Measurements from ENCODE around the gene TIRAP. TPM values are rescaled to one million over a fixed set of nuclear protein-coding genes. Genes with fewer than 3 reads are reported as not detected.

Gene TIRAP
- total RNA-seq, 6 experiments from 2014 or later = 8.0 to 12.1 (median 9.7) TPM

- H3K36me3 ChIP-seq = no peaks in the 10 kb centered on the region
- peak; percentile 93 to 95 (median 94) for DNase-seq
- H3K27me3 ChIP-seq = no peaks in the 10 kb centered on the region
- peak within 1 kb of the TSS; percentile 71 to 77 (median 71) for H3K27ac ChIP-seq
- ATAC-seq = peak; percentile 99 to 100 (median 100)
- intact Hi-C loops (cut with DNase I) = no loop called here
- H3K4me3 ChIP-seq = peak within 1 kb of the TSS; percentile 57 to 80 (median 69)
- H3K9me3 ChIP-seq = no peaks in the 10 kb centered on the region
- H3K4me1 ChIP-seq = peaks cover 0 to 12% (median 4%) of the 10 kb centered on the region in 4 donors
- 2% methylated on average over 32 of the region's 61 CpGs for WGBS (ENCODE audit: insufficient coverage, low coverage, low lambda C conversion rate, missing lambda C conversion rate)
- TF ChIP-seq CTCF (IDR thresholded peaks at IDR 0.05) (no peak), POLR2A (IDR thresholded peaks at IDR 0.05) (peak; percentile 76)
Measured at GRCh38 chr11:126303623-126304456, 20.9 kb downstream of the TIRAP start, which contains the start of gene DCPS. DCPS (plus strand) TSS chr11:126304060; CDS start chr11:126304081, 21 bp downstream.

DNA sequence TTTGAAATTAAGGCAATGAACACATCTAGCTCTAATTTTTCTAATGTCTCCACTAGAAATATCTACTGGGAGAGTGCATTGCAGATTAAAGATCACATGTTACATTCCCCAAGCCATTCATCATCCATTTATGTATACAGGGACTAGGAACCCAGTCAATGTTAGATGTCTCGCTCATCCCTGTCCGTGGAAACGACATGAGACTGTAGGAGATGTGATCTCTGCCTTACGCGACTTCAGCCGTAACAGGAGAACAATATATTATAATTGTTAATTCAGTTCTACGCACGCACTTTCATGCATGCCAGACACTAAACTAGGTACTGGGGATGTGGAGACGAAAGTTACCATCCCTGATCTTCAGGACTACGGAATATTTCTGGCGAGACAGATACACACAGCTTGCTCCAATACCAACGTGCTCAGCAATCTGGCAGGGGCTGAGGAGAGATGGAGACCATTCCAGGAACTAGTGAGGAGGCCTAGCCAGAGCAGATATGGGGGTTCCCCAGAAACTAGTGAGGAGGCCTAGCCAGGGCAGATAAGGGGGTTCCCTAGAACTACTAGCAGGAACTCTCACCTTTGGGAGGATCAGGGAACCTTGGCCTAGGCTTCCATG is 21.7 kb downstream of the TIRAP start:
- H3K4me1 ChIP-seq = peaks cover 0 to 12% (median 4%) of the 10 kb centered on the region in 4 donors
- no peaks in the 10 kb centered on the region for H3K36me3 ChIP-seq
- intact Hi-C loops (cut with DNase I) = no loop called here
- peak in 1 of 4 donors; percentile 3 for ATAC-seq
- TF ChIP-seq POLR2A (IDR thresholded peaks at IDR 0.05) (no peak), CTCF (IDR thresholded peaks at IDR 0.05) (no peak)
- peak overlapping the region; percentile 57 to 80 (median 69) for H3K4me3 ChIP-seq
- no peaks in the 10 kb centered on the region for H3K27me3 ChIP-seq
- H3K27ac ChIP-seq = peak overlapping the region in 2 of 3 donors; percentile 71 to 77
- no peak for DNase-seq
- no peaks in the 10 kb centered on the region for H3K9me3 ChIP-seq
- 40% methylated on average over 11 of the region's 12 CpGs for WGBS (ENCODE audit: insufficient coverage, low coverage, low lambda C conversion rate, missing lambda C conversion rate)

- H3K4me3 ChIP-seq = no peak overlapping the region
- TF ChIP-seq CTCF (IDR thresholded peaks at IDR 0.05) (no peak), POLR2A (IDR thresholded peaks at IDR 0.05) (no peak)
- H3K27me3 ChIP-seq = no peaks in the 10 kb centered on the region
- intact Hi-C loops (cut with DNase I) = no loop called here
- DNase-seq = no peak
- WGBS (ENCODE audit: insufficient coverage, low coverage, low lambda C conversion rate, missing lambda C conversion rate) = 78% methylated on average over 3 of the region's 4 CpGs
- no peaks in the 10 kb centered on the region for H3K36me3 ChIP-seq
- H3K27ac ChIP-seq = no peak overlapping the region
- peaks cover 0 to 14% (median 4%) of the 10 kb centered on the region in 4 donors for H3K4me1 ChIP-seq
- ATAC-seq = no peak
- no peaks in the 10 kb centered on the region for H3K9me3 ChIP-seq
Measured at GRCh38 chr11:126305699-126306098, 22.8 kb downstream of the TIRAP start.

DNA sequence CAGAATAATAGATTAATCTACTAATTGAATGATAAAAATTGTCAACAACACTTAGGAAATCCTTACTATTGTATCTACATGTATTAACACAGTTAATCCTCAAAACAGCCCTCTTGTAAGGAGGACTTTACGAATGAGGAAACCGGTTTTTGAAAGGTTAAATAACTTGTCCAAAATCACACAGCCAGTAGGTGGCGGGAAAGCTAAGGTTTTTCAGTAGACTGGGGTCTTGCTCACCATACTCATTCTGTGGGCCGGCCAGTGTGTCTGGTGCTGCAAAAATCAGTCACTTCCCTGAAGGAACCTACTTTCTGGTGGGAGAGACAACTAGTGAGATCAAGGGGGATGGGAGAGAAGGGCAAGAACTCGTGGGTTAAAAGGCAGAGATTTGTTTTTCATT is 24.8 kb downstream of the TIRAP start:
- Histone ChIP-seq H3K36me3 (no peaks in the 10 kb centered on the region), H3K4me3 (no peak overlapping the region), H3K27ac (no peak overlapping the region), H3K9me3 (no peaks in the 10 kb centered on the region), H3K27me3 (no peaks in the 10 kb centered on the region), H3K4me1 (peaks cover 0 to 15% (median 4%) of the 10 kb centered on the region in 4 donors)
- 37% methylated on average over 5 of the region's 5 CpGs for WGBS (ENCODE audit: insufficient coverage, low coverage, low lambda C conversion rate, missing lambda C conversion rate)
- DNase-seq = peak in 1 of 3 donors; percentile 16
- intact Hi-C loops (cut with DNase I) = no loop called here
- no peak for ATAC-seq
- TF ChIP-seq CTCF (IDR thresholded peaks at IDR 0.05) = peak in 2 of 4 donors; percentile 22 to 23
- no peak for TF ChIP-seq POLR2A (IDR thresholded peaks at IDR 0.05)

Data from right lobe of liver (tissue), 6 donors.